ENCODE measurements around the gene NAV2.

NAV2 gene

DNA sequence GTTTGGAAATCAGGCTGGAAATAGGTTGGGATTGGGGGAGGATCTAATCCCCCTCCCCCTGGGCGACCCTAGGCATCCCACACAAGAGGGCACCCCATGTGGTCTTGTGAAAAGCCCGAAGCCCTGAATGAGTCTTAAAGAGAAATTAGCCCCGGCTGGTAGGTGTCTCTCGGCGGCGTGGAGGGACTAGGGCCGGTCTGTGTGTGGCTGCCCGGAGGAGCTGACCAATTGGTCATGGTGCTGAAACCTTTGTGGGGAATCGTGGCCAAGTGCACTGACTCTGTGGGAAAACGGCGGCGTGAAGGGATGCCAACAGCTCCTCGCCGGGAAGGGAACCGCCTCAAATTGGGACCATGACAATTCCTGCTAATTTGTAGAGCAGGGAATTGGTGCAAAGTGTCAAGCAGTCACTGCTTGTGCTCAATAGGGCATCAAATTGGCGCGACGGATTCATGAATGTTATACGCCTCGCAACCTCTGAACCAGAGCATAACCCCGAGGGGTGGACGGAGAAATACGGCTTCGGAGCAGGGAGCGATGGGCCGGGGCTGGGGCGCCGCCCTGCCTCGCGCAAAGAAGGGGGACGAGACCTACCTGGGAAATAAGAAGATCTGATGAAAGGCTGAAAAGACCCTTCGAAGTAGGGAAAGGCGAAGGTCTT is 446.1 kb downstream of the NAV2 start:
- DNase-seq (ENCODE audit: low read depth in 2 of 2): no peak

- DNase-seq (ENCODE audit: low read depth in 2 of 2): no peak
These were observed 447.1 kb downstream of the NAV2 start for GRCh38 chr11:20159466-20160381.

DNA sequence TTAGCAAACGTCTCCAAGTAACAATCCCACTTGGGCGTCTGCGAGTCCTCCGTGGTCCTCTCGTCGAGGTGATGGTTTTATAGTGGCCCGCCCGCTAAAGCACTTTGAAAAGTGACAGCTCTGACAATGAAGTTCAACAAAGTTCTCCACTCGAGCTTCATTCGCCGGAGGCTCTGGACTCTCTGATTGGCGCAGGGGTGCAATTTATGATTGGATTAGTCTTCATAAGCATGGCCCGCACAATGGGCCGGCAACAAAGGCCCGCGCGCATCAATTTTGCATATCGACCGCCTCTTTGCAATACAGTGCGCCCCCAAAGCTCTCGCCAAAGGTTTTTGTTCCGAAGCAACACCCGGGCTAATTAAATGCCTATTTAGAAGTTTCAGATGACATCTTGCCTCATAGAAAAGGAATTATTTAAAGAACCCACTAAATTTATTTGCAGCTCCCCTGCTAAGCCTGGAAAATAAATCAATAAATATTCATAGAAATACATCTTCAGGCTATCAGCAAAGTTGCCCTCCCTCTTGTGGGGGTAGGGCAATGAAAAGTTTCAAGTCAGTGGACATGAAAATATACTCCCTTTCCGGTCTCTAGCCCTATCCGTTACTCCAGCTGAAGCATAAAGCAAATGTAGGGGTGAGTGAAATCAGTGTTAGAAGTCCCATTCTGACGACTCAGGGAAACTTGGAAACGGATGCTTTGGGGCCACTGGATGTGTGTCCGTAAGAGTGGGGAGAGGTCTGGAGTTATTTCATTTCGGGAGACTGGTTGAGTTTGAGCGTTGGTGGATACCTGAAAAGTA is 448.0 kb downstream of the NAV2 start, which contains the start of gene DBX1:
DBX1 (minus strand) TSS at position 51 of the 805 bp plus-strand sequence. CDS start 151 bp downstream, outside the sequence.
- no peak for DNase-seq (ENCODE audit: low read depth in 2 of 2)

GRCh38 chr11:20161230-20161918 is 448.7 kb downstream of the NAV2 start:
- DNase-seq (ENCODE audit: low read depth in 2 of 2): no peak

- no peak for DNase-seq (ENCODE audit: low read depth in 2 of 2)
These were observed 449.5 kb downstream of the NAV2 start for GRCh38 chr11:20161923-20162744.

DNA sequence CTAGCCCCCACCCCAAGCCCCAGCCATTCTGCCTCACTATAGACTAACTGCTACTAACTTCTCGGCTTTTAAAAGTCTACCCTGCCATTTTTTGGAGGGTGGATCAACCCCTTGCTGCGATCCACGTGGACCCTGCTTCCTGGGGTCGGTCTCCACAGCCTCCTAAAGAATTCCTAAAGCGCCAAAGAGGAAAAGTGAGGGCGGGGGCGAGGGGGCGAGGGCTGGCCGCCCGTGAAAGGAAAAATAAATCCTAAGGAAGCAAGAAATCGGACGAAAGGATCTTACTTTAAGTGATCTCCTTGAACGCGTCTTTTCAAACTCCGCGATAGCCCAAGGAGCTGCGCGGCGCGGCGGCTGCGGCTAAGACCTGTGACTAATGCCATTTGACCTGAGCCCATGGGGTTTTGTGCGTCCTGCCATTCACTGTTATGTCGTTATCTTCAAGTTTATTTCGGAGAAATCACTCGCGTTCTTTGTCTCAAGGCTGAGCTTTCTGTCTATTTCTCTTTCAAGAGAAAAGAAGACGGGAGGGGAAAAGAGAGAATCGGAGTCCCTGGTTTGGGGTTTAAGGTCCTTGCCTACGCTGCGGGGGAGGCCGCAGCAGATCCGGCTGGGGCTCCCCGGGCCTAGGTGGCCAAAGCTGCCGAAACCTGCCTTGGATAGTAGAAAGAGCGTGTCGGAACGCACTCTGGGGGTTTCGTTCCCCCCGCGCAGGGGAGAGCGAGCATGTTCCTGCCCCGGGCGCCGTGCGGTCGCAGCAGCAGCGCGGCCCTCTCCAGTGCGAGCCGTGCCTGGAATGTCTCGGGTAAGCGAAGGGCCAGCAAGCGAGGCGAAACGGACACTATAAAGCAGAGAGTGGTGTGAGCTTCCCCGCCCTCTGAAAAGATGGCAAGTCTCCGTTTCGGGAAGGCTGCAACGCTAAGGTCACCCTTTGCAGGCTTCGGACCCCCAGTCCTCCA is 450.5 kb downstream of the NAV2 start:
- no peak for DNase-seq (ENCODE audit: low read depth in 2 of 2)

GRCh38 chr11:20163783-20164481 is 451.3 kb downstream of the NAV2 start:
- DNase-seq (ENCODE audit: low read depth in 2 of 2): no peak
